Naive thymus-derived CD8-positive, alpha-beta T cell (primary cell): ENCODE measurements around the gene MB. TPM values are rescaled to one million over a fixed set of nuclear protein-coding genes. Genes with fewer than 3 reads are reported as not detected.

Experiments used
- ATAC-seq, 2 donors: fragments of 150-1000 bp; cut with Tn5 transposase in 1 of 2; sonication (Bioruptor Pico), chemical (Tn5 transposase) in 1 of 2; 1 replicate in 1 of 2; 2 replicates in 1 of 2; pipeline ENCODE4 v1.10.0; 2021; ENCODE audit warnings: mild to moderate bottlenecking in 2 of 2, moderate library complexity in 2 of 2
- POLR2A ChIA-PET: fragments of 350-600 bp; sonication (Branson Sonifier 250); formaldehyde crosslinking; loops from one replicate; lab custom pipeline; 2021; ENCODE audit warnings: antibody characterized with exemption; lab: Charles Lee
- DNase-seq, 10 donors: peaks; one replicate each; pipeline versions ENCODE4 v3.0.0 to v3.0.0-alpha.2; 2020 to 2022
- H3K27ac Mint-ChIP-seq, 10 donors: one replicate each; pipeline ENCODE4 v1.8.0; 2020 to 2022; ENCODE audit warnings: mild to moderate bottlenecking in 10 of 10, mixed read lengths in 10 of 10, moderate library complexity in 4 of 10, inconsistent platforms in 1 of 10
- H3K27me3 Mint-ChIP-seq, 5 donors: one replicate each; pipeline ENCODE4 v1.8.0; 2021 to 2022; ENCODE audit warnings: mixed read lengths in 5 of 5
- H3K36me3 Mint-ChIP-seq, 3 donors: one replicate each; pipeline ENCODE4 v1.8.0; 2020 to 2022; ENCODE audit warnings: mixed read lengths in 3 of 3, mild to moderate bottlenecking in 2 of 3, inconsistent platforms in 1 of 3
- H3K4me1 Mint-ChIP-seq, 4 donors: one replicate each; pipeline ENCODE4 v1.8.0; 2021 to 2022; ENCODE audit warnings: mixed read lengths in 4 of 4
- H3K4me3 Mint-ChIP-seq, 10 donors: one replicate each; pipeline ENCODE4 v1.8.0; 2020 to 2022; ENCODE audit warnings: mild to moderate bottlenecking in 10 of 10, mixed read lengths in 10 of 10, moderate library complexity in 6 of 10, inconsistent platforms in 1 of 10
- H3K9me3 Mint-ChIP-seq, 9 donors: one replicate each; pipeline ENCODE4 v1.8.0; 2020 to 2022; ENCODE audit warnings: mixed read lengths in 9 of 9, mild to moderate bottlenecking in 3 of 9, inconsistent platforms in 1 of 9, moderate library complexity in 1 of 9
- polyA plus RNA-seq, 3 donors: library from polyadenylated mRNA; unstranded; fragments of 300-500 nt; fragmentation: Illumina TruSeq; gene quantifications; one replicate each; pipeline ENCODE4 v1.2.3, GENCODE V29; 2021
- total RNA-seq, 8 experiments: library from RNA in 2 of 8; stranded (reverse) in 2 of 8; gene quantifications; one replicate each; pipeline ENCODE4 v1.2.3 and lab custom pipeline; 2021 to 2026

MB gene
- total and polyA plus RNA-seq, 5 experiments from 2014 or later, result not detected

- Mint-ChIP-seq H3K27ac (no peak overlapping the region), H3K4me1 (peaks cover 6 to 17% (median 15%) of the 10 kb centered on the region in 4 donors), H3K27me3 (peaks cover 0 to 3% (median 0%) of the 10 kb centered on the region in 5 donors), H3K4me3 (no peak overlapping the region), H3K9me3 (peaks cover 0 to 2% (median 0%) of the 10 kb centered on the region in 9 donors), H3K36me3 (no peaks in the 10 kb centered on the region)
- ATAC-seq (no peak), DNase-seq (no peak)
- POLR2A ChIA-PET, result no interaction called here
Measured at GRCh38 chr22:35634943-35635540, 17.9 kb upstream of the MB start.

GRCh38 chr22:35634015-35634414 is 16.9 kb upstream of the MB start:
- H3K27me3 Mint-ChIP-seq, result peaks cover 0 to 3% (median 0%) of the 10 kb centered on the region in 5 donors
- H3K27ac Mint-ChIP-seq, result peak overlapping the region in 2 of 10 donors; percentile 45 to 65
- ATAC-seq (peak in 1 of 2 donors; percentile 69), DNase-seq (no peak)
- H3K36me3 Mint-ChIP-seq, result no peaks in the 10 kb centered on the region
- peaks cover 0 to 2% (median 0%) of the 10 kb centered on the region in 9 donors for H3K9me3 Mint-ChIP-seq
- no peak overlapping the region for H3K4me3 Mint-ChIP-seq
- H3K4me1 Mint-ChIP-seq, result peaks cover 14 to 26% (median 20%) of the 10 kb centered on the region in 4 donors
- POLR2A ChIA-PET, result no interaction called here

DNA sequence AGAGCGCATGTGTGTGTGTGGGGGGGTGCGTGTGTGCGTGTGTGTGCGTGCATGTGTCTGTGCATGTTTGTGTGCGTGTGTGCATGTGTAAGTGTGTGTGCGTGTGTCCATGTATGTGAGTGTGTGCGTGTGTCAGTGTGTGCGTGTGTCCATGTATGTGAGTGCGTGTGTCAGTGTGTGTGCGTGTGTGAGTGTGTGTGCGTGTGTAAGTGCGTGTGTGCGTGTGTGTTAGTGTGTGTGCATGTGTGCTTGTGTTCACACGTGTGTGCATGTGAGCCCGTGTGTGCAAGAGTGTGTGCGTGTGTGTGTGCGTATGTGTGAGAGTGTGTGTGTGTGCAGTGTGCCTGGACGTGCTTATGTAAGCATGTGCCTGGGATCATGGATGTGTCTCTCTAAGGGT is 16.4 kb upstream of the MB start:
- H3K4me1 Mint-ChIP-seq, result peaks cover 14 to 26% (median 20%) of the 10 kb centered on the region in 4 donors
- POLR2A ChIA-PET, result no interaction called here
- H3K36me3 Mint-ChIP-seq, result no peaks in the 10 kb centered on the region
- peaks cover 0 to 3% (median 0%) of the 10 kb centered on the region in 5 donors for H3K27me3 Mint-ChIP-seq
- no peak overlapping the region for H3K4me3 Mint-ChIP-seq
- ATAC-seq (no peak), DNase-seq (no peak)
- H3K9me3 Mint-ChIP-seq, result peaks cover 0 to 2% (median 0%) of the 10 kb centered on the region in 9 donors
- peak overlapping the region in 1 of 10 donors; percentile 32 for H3K27ac Mint-ChIP-seq

DNA sequence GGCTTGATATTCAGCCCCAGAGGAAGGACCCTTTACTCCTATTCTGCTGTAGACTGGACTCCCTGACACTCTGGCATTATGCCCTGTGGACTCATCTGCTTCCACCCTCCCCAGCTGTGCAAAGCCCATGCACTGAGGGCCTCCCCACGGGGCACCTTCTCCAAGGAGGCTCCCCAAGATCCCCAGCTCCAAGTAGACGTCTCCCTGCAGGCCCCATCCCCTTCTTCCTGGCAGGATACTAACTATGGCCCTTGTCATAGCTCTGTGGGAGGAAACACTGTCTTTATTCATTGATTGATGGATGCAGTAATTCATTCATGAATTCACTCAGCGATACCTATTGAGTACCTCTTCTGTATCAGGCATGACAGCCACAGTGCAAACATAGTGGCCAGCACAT is 15.8 kb upstream of the MB start:
- no peak overlapping the region for H3K27ac Mint-ChIP-seq
- H3K36me3 Mint-ChIP-seq, result no peaks in the 10 kb centered on the region
- ATAC-seq (no peak), DNase-seq (no peak)
- H3K4me1 Mint-ChIP-seq, result peaks cover 14 to 26% (median 20%) of the 10 kb centered on the region in 4 donors
- POLR2A ChIA-PET, result no interaction called here
- peaks cover 0 to 3% (median 0%) of the 10 kb centered on the region in 5 donors for H3K27me3 Mint-ChIP-seq
- peaks cover 0 to 2% (median 0%) of the 10 kb centered on the region in 9 donors for H3K9me3 Mint-ChIP-seq
- no peak overlapping the region for H3K4me3 Mint-ChIP-seq

- DNase-seq (no peak), ATAC-seq (peak in 1 of 2 donors; percentile 35)
- H3K4me3 Mint-ChIP-seq, result no peak overlapping the region
- POLR2A ChIA-PET, result no interaction called here
- peak overlapping the region in 1 of 10 donors; percentile 84 for H3K27ac Mint-ChIP-seq
- H3K36me3 Mint-ChIP-seq, result no peaks in the 10 kb centered on the region
- H3K4me1 Mint-ChIP-seq, result peaks cover 23 to 38% (median 27%) of the 10 kb centered on the region in 4 donors
- H3K9me3 Mint-ChIP-seq, result peaks cover 0 to 2% (median 0%) of the 10 kb centered on the region in 9 donors
- H3K27me3 Mint-ChIP-seq, result no peaks in the 10 kb centered on the region
Measured at GRCh38 chr22:35631597-35631996, 14.5 kb upstream of the MB start.

GRCh38 chr22:35630891-35631290 is 13.8 kb upstream of the MB start:
- Mint-ChIP-seq H3K27ac (peak overlapping the region in 4 of 10 donors; percentile 20 to 84 (median 52)), H3K36me3 (no peaks in the 10 kb centered on the region), H3K4me1 (peaks cover 23 to 38% (median 28%) of the 10 kb centered on the region in 4 donors), H3K27me3 (peaks cover 0 to 2% (median 0%) of the 10 kb centered on the region in 5 donors), H3K4me3 (no peak overlapping the region), H3K9me3 (peaks cover 0 to 2% (median 0%) of the 10 kb centered on the region in 9 donors)
- DNase-seq, result no peak
- no peak for ATAC-seq
- POLR2A ChIA-PET, result interaction anchor here (0.8 kb wide), 1 partner anchor 30 kb away, joined by 3 read pairs; no protein-coding TSS in a partner anchor

DNA sequence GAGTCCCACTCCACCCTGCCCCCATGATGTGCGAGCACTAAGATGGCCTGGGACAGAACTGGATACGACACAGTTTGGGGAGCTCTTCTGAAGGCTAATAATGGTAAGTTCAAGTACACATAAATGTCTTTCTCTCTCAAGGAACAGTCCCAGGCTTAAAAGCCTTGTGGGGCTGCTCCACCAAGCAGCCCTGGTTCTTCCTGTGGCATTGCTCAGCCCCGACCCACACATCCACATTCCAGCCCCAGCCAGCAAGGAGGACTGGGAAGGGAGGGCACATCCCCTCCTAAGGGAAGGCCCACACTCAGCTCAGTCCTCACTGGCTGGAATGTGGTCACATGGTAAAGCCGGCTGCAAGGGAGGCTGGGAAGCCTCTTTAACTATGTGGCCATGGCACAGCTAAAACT is 13.3 kb upstream of the MB start:
- Mint-ChIP-seq H3K4me1 (peaks cover 23 to 38% (median 28%) of the 10 kb centered on the region in 4 donors), H3K4me3 (no peak overlapping the region), H3K27ac (peak overlapping the region in 4 of 10 donors; percentile 40 to 84 (median 53)), H3K36me3 (no peaks in the 10 kb centered on the region), H3K9me3 (peaks cover 0 to 2% (median 0%) of the 10 kb centered on the region in 9 donors), H3K27me3 (peaks cover 0 to 6% (median 0%) of the 10 kb centered on the region in 5 donors)
- no peak for ATAC-seq
- POLR2A ChIA-PET, result interaction anchor here (0.8 kb wide), 1 partner anchor 30 kb away, joined by 3 read pairs; no protein-coding TSS in a partner anchor
- DNase-seq, result no peak

DNA sequence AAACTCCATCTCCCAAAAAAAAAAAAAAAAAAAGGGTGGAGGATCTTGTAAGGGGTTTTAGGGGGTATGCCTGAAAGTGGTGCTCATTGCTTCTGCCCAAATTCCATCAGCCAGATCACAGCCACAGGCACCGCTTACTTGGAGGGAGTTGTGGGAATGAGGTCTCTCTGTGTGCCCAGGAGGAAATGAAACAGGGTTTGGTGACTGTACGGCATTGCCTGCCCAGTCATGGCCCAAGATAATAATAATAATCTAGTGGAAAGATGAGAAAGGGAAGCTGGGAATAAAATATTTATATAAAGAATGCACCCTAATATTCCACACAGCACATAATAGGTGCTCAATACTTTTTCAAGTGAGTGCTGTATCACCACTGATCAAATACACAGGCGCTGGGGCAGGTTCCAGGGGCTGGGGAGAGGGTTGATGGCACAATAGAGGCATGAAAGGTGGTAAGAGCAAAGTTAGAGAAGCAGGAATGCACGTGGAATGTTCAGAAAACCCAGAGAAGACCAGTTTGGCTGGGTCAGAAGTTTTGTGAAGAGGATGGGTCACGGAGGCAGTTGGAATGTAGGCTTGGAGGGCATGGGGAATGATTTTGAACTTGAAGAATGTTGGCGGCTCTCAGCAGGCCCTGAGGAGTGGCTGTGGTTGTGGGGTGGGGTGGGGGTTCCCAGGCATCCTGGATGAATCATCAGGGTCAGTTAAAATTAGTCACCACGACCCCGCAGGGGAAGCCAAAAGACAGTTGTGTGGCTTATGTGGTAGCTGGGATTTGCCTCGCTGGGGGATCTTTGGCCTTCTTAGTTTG is 12.5 kb upstream of the MB start:
- Mint-ChIP-seq H3K36me3 (no peaks in the 10 kb centered on the region), H3K27ac (peak overlapping the region; percentile 35 to 90 (median 81)), H3K27me3 (peaks cover 1 to 14% (median 4%) of the 10 kb centered on the region in 5 donors), H3K9me3 (no peaks in the 10 kb centered on the region), H3K4me3 (no peak overlapping the region), H3K4me1 (peaks cover 23 to 38% (median 27%) of the 10 kb centered on the region in 4 donors)
- ATAC-seq, result peak in 1 of 2 donors; percentile 14
- peak in 1 of 10 donors; percentile 22 for DNase-seq
- POLR2A ChIA-PET, result interaction anchor here (0.8 kb wide), 1 partner anchor 31 kb away, joined by 3 read pairs; no protein-coding TSS in a partner anchor

GRCh38 chr22:35628732-35629131 is 11.6 kb upstream of the MB start:
- peaks cover 4 to 20% (median 8%) of the 10 kb centered on the region in 5 donors for H3K27me3 Mint-ChIP-seq
- H3K4me3 Mint-ChIP-seq, result peak overlapping the region in 2 of 10 donors; percentile 4 to 14

GRCh38 chr22:35627267-35628041 is 10.3 kb upstream of the MB start:
- H3K4me1 Mint-ChIP-seq, result peaks cover 14 to 28% (median 21%) of the 10 kb centered on the region in 4 donors
- no peaks in the 10 kb centered on the region for H3K9me3 Mint-ChIP-seq
- POLR2A ChIA-PET, result interaction anchor here (0.8 to 1.3 kb wide), 2 partner anchors 21 to 496 kb away, joined by 3 to 4 read pairs; partner anchors contain the start of gene APOL6
- peak overlapping the region in 8 of 10 donors; percentile 29 to 79 (median 62) for H3K27ac Mint-ChIP-seq
- H3K4me3 Mint-ChIP-seq, result peak overlapping the region; percentile 60 to 81 (median 73)
- H3K27me3 Mint-ChIP-seq, result peaks cover 6 to 30% (median 12%) of the 10 kb centered on the region in 5 donors
- peak; percentile 51 to 64 for ATAC-seq
- H3K36me3 Mint-ChIP-seq, result no peaks in the 10 kb centered on the region
- peak; percentile 12 to 78 (median 38) for DNase-seq

More at GRCh38 chr22:35628732-35629131, 11.6 kb upstream of the MB start:
- Mint-ChIP-seq H3K36me3 (no peaks in the 10 kb centered on the region), H3K27ac (peak overlapping the region in 3 of 10 donors; percentile 8 to 22 (median 18)), H3K9me3 (no peaks in the 10 kb centered on the region), H3K4me1 (peaks cover 17 to 32% (median 24%) of the 10 kb centered on the region in 4 donors)
- POLR2A ChIA-PET, result interaction anchor here (0.7 kb wide), 1 partner anchor 329 kb away, joined by 4 read pairs; no protein-coding TSS in a partner anchor
- ATAC-seq (no peak), DNase-seq (no peak)

- Mint-ChIP-seq H3K27ac (peak overlapping the region in 2 of 10 donors; percentile 16 to 79), H3K4me1 (peaks cover 14 to 28% (median 19%) of the 10 kb centered on the region in 4 donors), H3K36me3 (no peaks in the 10 kb centered on the region), H3K27me3 (peaks cover 6 to 30% (median 12%) of the 10 kb centered on the region in 5 donors), H3K9me3 (no peaks in the 10 kb centered on the region), H3K4me3 (peak overlapping the region in 2 of 10 donors; percentile 6 to 18)
- POLR2A ChIA-PET, result interaction anchor here (0.6 kb wide), 1 partner anchor 316 kb away, joined by 4 read pairs; no protein-coding TSS in a partner anchor
- DNase-seq, result no peak
- no peak for ATAC-seq
Measured at GRCh38 chr22:35625763-35626432, 8.8 kb upstream of the MB start.
